DMS114 treated with DMSO at 0.1 percent for 48 hours (cell line): Measurements from ENCODE around the gene SLK.

Experiments used
- DNase-seq: peaks from one replicate; lab custom pipeline; 2025; ENCODE audit not compliant: unreplicated experiment; lab: John Stamatoyannopoulos, UW

SLK gene

GRCh38 chr10:103941801-103942200 lies 25.1 kb upstream of the SLK start:
- no peak for DNase-seq

- no peak for DNase-seq
Measured at GRCh38 chr10:103942866-103943265, 24.1 kb upstream of the SLK start.

GRCh38 chr10:103947799-103948516 lies 19.0 kb upstream of the SLK start:
- DNase-seq: no peak

GRCh38 chr10:103949728-103950127 lies 17.2 kb upstream of the SLK start:
- DNase-seq: no peak

GRCh38 chr10:103951183-103951582 lies 15.8 kb upstream of the SLK start:
- no peak for DNase-seq

- no peak for DNase-seq
Measured at GRCh38 chr10:103951942-103952341, 15.0 kb upstream of the SLK start.

- DNase-seq: no peak
Measured at GRCh38 chr10:103954543-103954942, 12.4 kb upstream of the SLK start.

GRCh38 chr10:103958996-103959395 lies 7.9 kb upstream of the SLK start:
- no peak for DNase-seq

- no peak for DNase-seq
Measured at GRCh38 chr10:103960103-103960502, 6.8 kb upstream of the SLK start.

GRCh38 chr10:103967448-103968071 lies 620 bp downstream of the SLK start:
- no peak for DNase-seq

GRCh38 chr10:103968441-103969391 lies 1.8 kb downstream of the SLK start:
- DNase-seq: no peak

- no peak for DNase-seq
Measured at GRCh38 chr10:103969436-103969835, 2.5 kb downstream of the SLK start.

- no peak for DNase-seq
Measured at GRCh38 chr10:103969857-103970627, 3.1 kb downstream of the SLK start.

- no peak for DNase-seq
Measured at GRCh38 chr10:103975169-103975568, 8.2 kb downstream of the SLK start.

- DNase-seq: no peak
Measured at GRCh38 chr10:103977204-103977603, 10.3 kb downstream of the SLK start.

GRCh38 chr10:103979530-103979929 lies 12.6 kb downstream of the SLK start:
- no peak for DNase-seq

GRCh38 chr10:103980288-103980906 lies 13.5 kb downstream of the SLK start:
- no peak for DNase-seq

- DNase-seq: no peak
Measured at GRCh38 chr10:103982639-103983038, 15.7 kb downstream of the SLK start.

GRCh38 chr10:103983367-103983911 lies 16.5 kb downstream of the SLK start:
- DNase-seq: no peak

GRCh38 chr10:103985726-103986125 lies 18.8 kb downstream of the SLK start:
- no peak for DNase-seq
